GM10248 (cell line): ENCODE results near the gene CDHR1.

Experiments
- CTCF ChIA-PET: fragments of 300-600 bp; sonication (Branson Sonifier 250); formaldehyde crosslinking; extraction: SDS; loops from one replicate; lab custom pipeline; 2021; ENCODE audit warnings: antibody characterized with exemption; lab: Yijun Ruan, JAX
- POLR2A ChIA-PET: fragments of 350-650 bp; sonication (Branson Sonifier 250); formaldehyde crosslinking; extraction: SDS; loops from one replicate; lab custom pipeline; 2020; ENCODE audit warnings: antibody characterized with exemption; lab: Yijun Ruan, JAX
- DNase-seq: peaks from one replicate; pipeline ENCODE4 v3.0.0; 2012; ENCODE audit errors: extremely low spot score
- CTCF ChIP-seq: IDR thresholded peaks from 2 replicates; pipeline ENCODE4 v1.5.1; 2012; ENCODE audit warnings: mild to moderate bottlenecking, low read depth; ENCODE audit errors: extremely low read depth, missing control alignments, control extremely low read depth

The CDHR1 gene

GRCh38 chr10:84232376-84232775 is 38.0 kb downstream of the CDHR1 start:
- ChIA-PET CTCF (no interaction called here), POLR2A (no interaction called here)
- no peak for DNase-seq
- no peak for TF ChIP-seq CTCF

- no peak for TF ChIP-seq CTCF
- no peak for DNase-seq
- POLR2A ChIA-PET: no interaction called here
- CTCF ChIA-PET: interaction anchor here (0.7 to 1.3 kb wide), 4 partner anchors 11 to 304 kb away, joined by 3 to 5 read pairs (median 3); partner anchors contain the start of gene RGR
These were observed 39.6 kb downstream of the CDHR1 start for GRCh38 chr10:84233940-84234339.

GRCh38 chr10:84234479-84234878 is 40.1 kb downstream of the CDHR1 start:
- ChIA-PET POLR2A (no interaction called here), CTCF (interaction anchor here (1.0 kb wide), 1 partner anchor 304 kb away, joined by 5 read pairs; no protein-coding TSS in a partner anchor)
- TF ChIP-seq CTCF: no peak
- DNase-seq: no peak

GRCh38 chr10:84235096-84235495 is 40.8 kb downstream of the CDHR1 start:
- ChIA-PET POLR2A (no interaction called here), CTCF (no interaction called here)
- DNase-seq: no peak
- TF ChIP-seq CTCF: no peak

GRCh38 chr10:84236807-84237198 is 42.5 kb downstream of the CDHR1 start:
- no peak for TF ChIP-seq CTCF
- CTCF ChIA-PET: interaction anchor here (1.2 to 2.0 kb wide), 3 partner anchors 22 to 30 kb away, joined by 3 to 5 read pairs (median 3); no protein-coding TSS in a partner anchor
- POLR2A ChIA-PET: no interaction called here
- DNase-seq: no peak

GRCh38 chr10:84237199-84238051 is 43.1 kb downstream of the CDHR1 start:
- ChIA-PET CTCF (interaction anchor here (1.2 to 2.0 kb wide), 3 partner anchors 23 to 30 kb away, joined by 3 to 5 read pairs (median 3); no protein-coding TSS in a partner anchor), POLR2A (no interaction called here)
- TF ChIP-seq CTCF: no peak
- DNase-seq: no peak
